ENCODE data around the gene PRKCZ. TPM values are rescaled to one million over a fixed set of nuclear protein-coding genes. Genes with fewer than 3 reads are reported as not detected.

Gene PRKCZ
- total and polyA plus RNA-seq, 2 of the 4 experiments (the other 2 are of a cell fraction), result 2.0 to 3.5 TPM

DNA sequence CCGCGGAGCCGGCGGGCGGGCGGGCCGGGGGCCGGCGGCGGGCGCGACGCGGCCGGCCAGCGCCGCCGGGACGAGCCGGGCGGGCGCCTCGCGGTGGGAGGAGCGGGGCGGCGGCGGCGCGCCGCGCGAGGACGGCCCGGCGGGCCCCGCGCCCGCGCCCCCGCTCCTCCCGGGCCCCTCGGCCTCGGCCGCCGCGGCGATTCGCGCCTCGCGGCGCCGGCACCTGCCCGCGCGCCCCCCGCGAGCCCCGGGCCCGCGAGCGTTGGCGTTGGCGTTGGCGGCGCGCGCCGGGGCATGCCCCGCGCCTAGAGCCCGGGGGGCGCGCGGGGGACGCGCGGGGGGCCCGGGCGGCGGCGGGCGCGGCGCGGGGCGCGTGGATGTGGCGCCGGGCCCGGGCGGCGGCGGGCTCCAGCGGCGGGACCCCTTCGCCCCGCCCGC, 178.0 kb downstream of the PRKCZ start, which contains the start of gene SKI:
Gene SKI (plus strand): TSS at position 163 of the 438 bp plus-strand sequence. CDS start 448 bp downstream, outside the sequence.
- peaks cover 4% of the 10 kb centered on the region; the same call in 1 of the 2 replicates for H3K36me3 ChIP-seq (ENCODE audit: control insufficient read depth, insufficient read depth, low read length)
- CTCF ChIA-PET, result interaction anchor here (2.0 kb wide), 1 partner anchor 33 kb away, joined by 7 read pairs; the partner anchor contains the start of gene FAAP20
- dilution Hi-C loops (cut with HindIII; ENCODE audit: low sequenced_read_pairs, unreplicated experiment), result no loop called here
- H4K91ac ChIP-seq (ENCODE audit: insufficient read depth, low read depth, low read length), result peak within 1 kb of the TSS; percentile 92
- intact Hi-C loops (cut with micrococcal nuclease), result no loop called here
- ATAC-seq (ENCODE audit: low read depth) (no peak), DNase-seq (no peak)
- peaks cover 12% of the 10 kb centered on the region for H3K4me1 ChIP-seq (ENCODE audit: control insufficient read depth, insufficient read depth, low read length)
- peak within 1 kb of the TSS; percentile 48; the same call in 1 of the 3 replicates for H2BK15ac ChIP-seq (ENCODE audit: low read depth, low read length)
- peak within 1 kb of the TSS; percentile 85 for H3K4me2 ChIP-seq (ENCODE audit: low read depth, low read length)
- H3K18ac ChIP-seq (ENCODE audit: low read depth, low read length), result peak within 1 kb of the TSS; percentile 89; the same call in 1 of the 2 replicates
- peak within 1 kb of the TSS; percentile 99 for H3K14ac ChIP-seq (replicated peaks; ENCODE audit: low read depth, low read length)
- peaks cover 46% of the 10 kb centered on the region for H4K20me1 ChIP-seq (ENCODE audit: insufficient read depth, low read length)
- peak within 1 kb of the TSS; percentile 99 for H3K9ac ChIP-seq (ENCODE audit: low read depth, low read length)
- peak within 1 kb of the TSS; percentile 90 for H2BK120ac ChIP-seq (ENCODE audit: low read depth, low read length)
- H2BK5ac ChIP-seq (ENCODE audit: low read depth, low read length, poor library complexity, severe bottlenecking), result peak within 1 kb of the TSS; percentile 97
- H3K27me3 ChIP-seq (ENCODE audit: control insufficient read depth, insufficient read depth, low read length), result no peaks in the 10 kb centered on the region
- peak within 1 kb of the TSS; percentile 99 for H3K4ac ChIP-seq (ENCODE audit: low read depth, low read length)
- no peaks in the 10 kb centered on the region for H3K9me3 ChIP-seq (ENCODE audit: control insufficient read depth, insufficient read depth, low read length)
- peak within 1 kb of the TSS; percentile 93 for H4K5ac ChIP-seq (ENCODE audit: low read depth, low read length)
- peak within 1 kb of the TSS; percentile 99 for H3K27ac ChIP-seq (ENCODE audit: insufficient read depth, low read length)
- in situ Hi-C loops (cut with MboI; ENCODE audit: low sequenced_read_pairs), result no loop called here
- peaks cover 5 to 10% of the 10 kb centered on the region in 2 experiments for H3K79me1 ChIP-seq (ENCODE audit: low read depth in 1 of 2, low read length in 2 of 2)
- peak within 1 kb of the TSS; percentile 97 for H3K4me3 ChIP-seq (ENCODE audit: insufficient read depth, low read depth, low read length)
- peak within 1 kb of the TSS; percentile 92 for H3K56ac ChIP-seq (ENCODE audit: extremely low read depth, insufficient read depth, low read length)
- POLR2A ChIA-PET (ENCODE audit: unreplicated experiment), result interaction anchor here (1.0 kb wide), 1 partner anchor 14 kb away, joined by 3 read pairs; no protein-coding TSS in a partner anchor
- peak within 1 kb of the TSS; percentile 88 to 94 for H4K8ac ChIP-seq (ENCODE audit: low read depth in 2 of 2, low read length in 2 of 2)
- H2AFZ ChIP-seq (replicated peaks; ENCODE audit: low read length, poor library complexity), result peak within 1 kb of the TSS; percentile 97
- peak within 1 kb of the TSS; percentile 85 for H3K23ac ChIP-seq (ENCODE audit: low read depth, low read length)
- H2AK9ac ChIP-seq (replicated peaks; ENCODE audit: low read depth, low read length, poor library complexity), result peak within 1 kb of the TSS; percentile 100
- peak within 1 kb of the TSS; percentile 98 for H2AK5ac ChIP-seq (ENCODE audit: low read depth, low read length)
- H2BK20ac ChIP-seq (ENCODE audit: low read depth, low read length), result no peak within 1 kb of the TSS
- H3K9me1 ChIP-seq (ENCODE audit: insufficient read depth, low read length), result peaks cover under 1% of the 10 kb centered on the region; the same call in 1 of the 2 replicates
- BruUV-seq (replicated peaks), result no TSS peak
- no peak for TF ChIP-seq NFE2L2 (IDR thresholded peaks at IDR 0.05; ENCODE audit: low read depth, low read length)
- no peak for TF ChIP-seq MAFK (IDR thresholded peaks at IDR 0.05; ENCODE audit: low read depth, low read length)
- no peak for TF ChIP-seq POLR2A (IDR thresholded peaks at IDR 0.05; ENCODE audit: low read depth, low read length)
- TF ChIP-seq RAD21 (IDR thresholded peaks at IDR 0.05; ENCODE audit: low read length), result no peak
- no peak for TF ChIP-seq RFX5 (IDR thresholded peaks at IDR 0.05; ENCODE audit: low read depth, low read length)
- TF ChIP-seq MXI1 (IDR thresholded peaks at IDR 0.05; ENCODE audit: borderline replicate concordance, low read depth, low read length), result no peak
- 0% methylated on average over 32 of the region's 100 CpGs; no CpG with 5 or more reads in 1 of the 2 experiments for WGBS, 2 experiments (ENCODE audit: extremely low coverage in 2 of 2, insufficient read length in 1 of 2)
